Measurements from ENCODE around the gene ZNF93.

DNA sequence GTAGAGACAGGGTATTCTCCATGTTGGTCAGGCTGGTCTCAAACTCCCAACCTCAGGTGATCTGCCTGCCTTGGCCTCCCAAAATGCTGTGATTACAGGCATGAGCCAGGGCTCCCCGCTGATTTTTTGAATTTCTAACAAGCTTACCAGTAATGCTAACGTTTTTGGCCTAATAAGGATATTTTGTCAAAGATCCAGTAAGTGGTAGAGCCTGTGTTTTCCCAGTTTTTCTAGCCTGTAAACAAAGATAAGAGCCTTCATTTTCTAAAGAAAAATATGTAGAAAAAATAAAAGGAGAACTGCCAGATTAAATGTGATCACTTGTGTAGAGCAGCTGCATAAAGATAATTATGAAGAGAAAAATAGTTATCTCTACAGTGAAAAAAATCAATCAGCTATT lies 37.7 kb downstream of the ZNF93 start:
- TF ChIP-seq POLR2AphosphoS5 (IDR thresholded peaks at IDR 0.05) = no peak
- TF ChIP-seq, protein P1, sequence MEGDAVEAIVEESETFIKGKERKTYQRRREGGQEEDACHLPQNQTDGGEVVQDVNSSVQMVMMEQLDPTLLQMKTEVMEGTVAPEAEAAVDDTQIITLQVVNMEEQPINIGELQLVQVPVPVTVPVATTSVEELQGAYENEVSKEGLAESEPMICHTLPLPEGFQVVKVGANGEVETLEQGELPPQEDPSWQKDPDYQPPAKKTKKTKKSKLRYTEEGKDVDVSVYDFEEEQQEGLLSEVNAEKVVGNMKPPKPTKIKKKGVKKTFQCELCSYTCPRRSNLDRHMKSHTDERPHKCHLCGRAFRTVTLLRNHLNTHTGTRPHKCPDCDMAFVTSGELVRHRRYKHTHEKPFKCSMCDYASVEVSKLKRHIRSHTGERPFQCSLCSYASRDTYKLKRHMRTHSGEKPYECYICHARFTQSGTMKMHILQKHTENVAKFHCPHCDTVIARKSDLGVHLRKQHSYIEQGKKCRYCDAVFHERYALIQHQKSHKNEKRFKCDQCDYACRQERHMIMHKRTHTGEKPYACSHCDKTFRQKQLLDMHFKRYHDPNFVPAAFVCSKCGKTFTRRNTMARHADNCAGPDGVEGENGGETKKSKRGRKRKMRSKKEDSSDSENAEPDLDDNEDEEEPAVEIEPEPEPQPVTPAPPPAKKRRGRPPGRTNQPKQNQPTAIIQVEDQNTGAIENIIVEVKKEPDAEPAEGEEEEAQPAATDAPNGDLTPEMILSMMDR (IDR thresholded peaks at IDR 0.05) = no peak
- no peak for TF ChIP-seq EP300 (IDR thresholded peaks at IDR 0.05)
